Fibroblast of villous mesenchyme (primary cell): ENCODE data around the gene ZFTA. TPM values are rescaled to one million over a fixed set of nuclear protein-coding genes. Genes with fewer than 3 reads are reported as not detected.
A peak's percentile ranks its signal among the peaks of the same experiment; 100 is the strongest.

Source experiments
- DNase-seq: peaks from one replicate; pipeline ENCODE4 v3.0.0-alpha.2; 2010; ENCODE audit warnings: low read depth
- H3K4me3 ChIP-seq: 2 replicates; pipeline ENCODE4 v1.5.1; 2011; ENCODE audit warnings: low read depth, mild to moderate bottlenecking, low read length
- total RNA-seq: library from RNA; depleted of rRNA; stranded (reverse); fragments of >200 nt; gene quantifications from 2 replicates; pipeline ENCODE4 v1.2.3, GENCODE V29; 2012
- TF ChIP-seq, protein P1 (sequence below): IDR thresholded peaks from 2 replicates; pipeline ENCODE4 v1.5.1; 2012; ENCODE audit warnings: low read depth, mild to moderate bottlenecking, low read length; ENCODE audit not compliant: insufficient read depth

ZFTA gene
- total RNA-seq, 1 donor, result 16.0 TPM

DNA sequence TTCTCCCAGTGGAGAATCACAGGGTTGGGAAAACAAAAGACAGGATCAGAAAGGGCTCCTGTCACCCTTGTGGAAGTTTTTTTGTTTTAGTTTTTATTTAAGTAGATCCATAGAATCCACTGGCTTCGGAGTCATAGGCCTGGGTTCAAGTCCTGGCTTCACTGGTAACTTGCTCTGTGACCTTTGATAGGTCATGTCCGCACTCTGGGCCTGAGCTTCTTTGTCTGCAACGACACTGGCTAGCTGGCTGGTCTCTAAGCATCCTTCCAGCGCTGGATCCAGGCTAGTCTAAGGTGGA is 1.4 kb downstream of the ZFTA start:
- no peak for DNase-seq
- H3K4me3 ChIP-seq, result peak overlapping the region; percentile 87
- TF ChIP-seq, protein P1, sequence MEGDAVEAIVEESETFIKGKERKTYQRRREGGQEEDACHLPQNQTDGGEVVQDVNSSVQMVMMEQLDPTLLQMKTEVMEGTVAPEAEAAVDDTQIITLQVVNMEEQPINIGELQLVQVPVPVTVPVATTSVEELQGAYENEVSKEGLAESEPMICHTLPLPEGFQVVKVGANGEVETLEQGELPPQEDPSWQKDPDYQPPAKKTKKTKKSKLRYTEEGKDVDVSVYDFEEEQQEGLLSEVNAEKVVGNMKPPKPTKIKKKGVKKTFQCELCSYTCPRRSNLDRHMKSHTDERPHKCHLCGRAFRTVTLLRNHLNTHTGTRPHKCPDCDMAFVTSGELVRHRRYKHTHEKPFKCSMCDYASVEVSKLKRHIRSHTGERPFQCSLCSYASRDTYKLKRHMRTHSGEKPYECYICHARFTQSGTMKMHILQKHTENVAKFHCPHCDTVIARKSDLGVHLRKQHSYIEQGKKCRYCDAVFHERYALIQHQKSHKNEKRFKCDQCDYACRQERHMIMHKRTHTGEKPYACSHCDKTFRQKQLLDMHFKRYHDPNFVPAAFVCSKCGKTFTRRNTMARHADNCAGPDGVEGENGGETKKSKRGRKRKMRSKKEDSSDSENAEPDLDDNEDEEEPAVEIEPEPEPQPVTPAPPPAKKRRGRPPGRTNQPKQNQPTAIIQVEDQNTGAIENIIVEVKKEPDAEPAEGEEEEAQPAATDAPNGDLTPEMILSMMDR, result no peak

DNA sequence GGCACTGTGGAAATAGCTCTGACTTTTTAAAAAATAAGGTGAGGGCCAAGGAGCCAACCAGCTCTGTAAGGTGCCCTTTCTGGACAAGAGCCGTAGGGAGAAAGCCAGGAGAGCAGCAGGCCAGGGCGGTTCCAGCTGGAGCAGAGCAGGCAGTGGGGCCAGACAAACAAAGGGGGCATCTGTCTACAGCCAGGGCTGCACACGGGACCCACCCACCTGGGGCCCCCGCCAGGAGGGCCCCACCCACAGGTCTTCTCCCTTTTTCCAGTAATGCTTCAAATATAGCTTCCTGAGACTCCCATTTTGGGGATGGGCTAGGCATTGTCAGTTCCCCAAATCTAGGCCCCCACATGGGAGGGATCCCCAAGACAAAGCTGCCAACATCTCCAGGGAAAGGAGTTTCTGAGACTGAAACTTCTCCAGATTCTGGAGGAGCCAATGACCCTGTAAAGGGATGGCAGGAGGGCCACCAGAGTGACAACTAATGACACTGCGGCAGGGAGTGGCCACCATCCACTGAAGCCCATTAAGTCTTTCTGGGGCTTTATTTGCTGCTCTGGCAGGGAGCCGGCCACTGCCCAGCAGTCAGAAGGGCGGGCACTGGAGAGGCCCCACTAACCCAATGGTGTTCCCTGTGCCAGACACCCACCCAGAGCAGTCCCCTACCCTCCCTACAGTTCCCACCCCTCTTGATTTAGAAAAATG is 1.9 kb downstream of the ZFTA start:
- peak overlapping the region; percentile 87 for H3K4me3 ChIP-seq
- TF ChIP-seq, protein P1, result no peak
- no peak for DNase-seq

DNA sequence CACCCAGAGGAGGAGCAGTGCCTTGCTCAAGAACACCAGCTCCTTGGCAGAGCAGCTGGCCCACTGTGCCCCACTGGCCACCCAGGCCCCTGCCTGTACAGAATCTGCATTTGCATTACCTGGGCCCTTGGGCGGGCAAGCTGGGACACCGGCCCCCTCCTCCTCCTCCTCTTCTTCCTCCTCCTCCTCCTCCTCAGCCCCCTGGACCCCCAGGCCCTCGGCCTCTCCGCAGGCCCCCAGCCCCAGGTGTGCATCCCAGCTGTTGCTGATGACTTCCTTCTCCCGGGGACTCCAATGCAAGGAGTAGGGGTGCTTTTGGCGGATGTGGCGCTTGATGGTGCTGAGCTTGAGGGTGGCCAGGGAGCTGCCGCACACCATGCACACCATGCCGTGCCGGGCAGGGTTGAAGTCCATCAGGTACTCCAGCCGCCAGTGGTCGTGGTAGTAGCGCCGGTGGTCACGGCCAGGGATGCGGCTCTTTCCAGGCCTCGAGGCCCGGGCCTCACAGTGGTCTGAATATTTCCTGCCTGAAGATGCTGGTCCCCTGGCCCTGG is 2.8 kb downstream of the ZFTA start:
- TF ChIP-seq, protein P1, result no peak
- no peak overlapping the region for H3K4me3 ChIP-seq
- no peak for DNase-seq

DNA sequence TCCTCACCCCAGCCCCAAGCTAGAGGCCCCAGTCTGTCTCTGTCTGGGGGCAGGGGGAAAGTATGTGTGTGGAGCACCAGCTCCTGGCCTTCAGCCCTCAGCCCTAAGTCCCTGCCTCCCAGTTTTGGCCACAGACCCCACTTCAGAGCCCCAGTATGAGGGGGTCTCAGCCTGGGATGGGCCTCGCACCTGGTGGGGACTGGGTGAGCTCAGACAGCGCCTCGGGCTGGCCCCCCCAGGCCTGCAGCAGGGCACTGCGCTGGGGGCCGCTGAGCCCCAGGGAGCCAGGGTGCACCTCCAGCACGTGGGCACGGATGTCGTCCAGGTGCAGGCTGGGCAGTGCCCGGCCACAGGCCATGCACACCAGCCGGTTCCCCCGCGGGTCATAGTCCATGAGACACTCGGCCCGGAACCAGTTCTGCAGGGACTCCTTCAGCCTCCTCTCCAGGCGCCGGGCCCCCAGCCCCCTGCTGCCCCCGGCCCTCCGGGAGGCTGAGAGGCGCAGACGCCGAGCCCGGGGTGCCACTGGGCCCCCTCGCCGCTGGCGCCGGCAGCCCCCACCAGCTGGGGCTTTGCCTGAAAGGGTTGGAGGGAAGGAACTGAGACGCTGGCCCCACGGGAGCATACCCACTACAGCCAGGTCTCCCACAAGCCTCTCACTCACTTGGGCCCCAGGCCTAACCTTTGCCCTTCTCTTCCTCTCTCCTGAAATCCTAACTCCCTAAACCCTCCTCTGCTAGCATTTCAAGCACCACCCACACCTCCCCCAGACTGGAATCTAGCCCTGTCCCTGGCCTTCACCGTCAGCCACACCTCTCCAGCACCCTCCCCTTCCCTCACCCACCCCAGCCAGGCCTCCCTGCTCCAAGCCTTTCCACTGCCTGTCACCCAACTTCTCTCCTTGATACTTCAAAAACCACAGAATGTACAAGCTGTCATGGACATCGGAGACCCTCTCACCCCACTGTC is 3.6 kb downstream of the ZFTA start:
- TF ChIP-seq, protein P1, result no peak
- peak; percentile 32 for DNase-seq

DNA sequence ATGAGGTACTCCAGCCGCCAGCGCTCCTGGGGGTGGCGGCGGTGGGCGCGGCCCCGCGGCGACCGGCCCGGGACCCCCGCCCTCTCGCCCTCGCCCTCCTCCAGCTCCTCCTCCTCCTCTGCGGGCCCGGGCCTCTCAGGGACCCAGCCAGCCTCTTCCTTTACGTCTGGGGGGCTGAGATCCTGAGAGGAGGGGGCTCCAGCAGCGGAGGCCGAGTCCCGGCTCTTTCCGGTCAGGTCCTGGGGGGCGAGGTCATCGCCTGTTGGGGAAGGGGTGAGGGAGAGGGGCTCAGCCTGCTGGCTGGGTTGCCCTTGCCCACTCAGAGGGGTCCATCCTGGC is 4.3 kb downstream of the ZFTA start:
- TF ChIP-seq, protein P1, result no peak
- DNase-seq, result no peak
- no peak overlapping the region for H3K4me3 ChIP-seq

More for the DNA sequence above, 3.6 kb downstream of the ZFTA start:
- no peak overlapping the region for H3K4me3 ChIP-seq

DNA sequence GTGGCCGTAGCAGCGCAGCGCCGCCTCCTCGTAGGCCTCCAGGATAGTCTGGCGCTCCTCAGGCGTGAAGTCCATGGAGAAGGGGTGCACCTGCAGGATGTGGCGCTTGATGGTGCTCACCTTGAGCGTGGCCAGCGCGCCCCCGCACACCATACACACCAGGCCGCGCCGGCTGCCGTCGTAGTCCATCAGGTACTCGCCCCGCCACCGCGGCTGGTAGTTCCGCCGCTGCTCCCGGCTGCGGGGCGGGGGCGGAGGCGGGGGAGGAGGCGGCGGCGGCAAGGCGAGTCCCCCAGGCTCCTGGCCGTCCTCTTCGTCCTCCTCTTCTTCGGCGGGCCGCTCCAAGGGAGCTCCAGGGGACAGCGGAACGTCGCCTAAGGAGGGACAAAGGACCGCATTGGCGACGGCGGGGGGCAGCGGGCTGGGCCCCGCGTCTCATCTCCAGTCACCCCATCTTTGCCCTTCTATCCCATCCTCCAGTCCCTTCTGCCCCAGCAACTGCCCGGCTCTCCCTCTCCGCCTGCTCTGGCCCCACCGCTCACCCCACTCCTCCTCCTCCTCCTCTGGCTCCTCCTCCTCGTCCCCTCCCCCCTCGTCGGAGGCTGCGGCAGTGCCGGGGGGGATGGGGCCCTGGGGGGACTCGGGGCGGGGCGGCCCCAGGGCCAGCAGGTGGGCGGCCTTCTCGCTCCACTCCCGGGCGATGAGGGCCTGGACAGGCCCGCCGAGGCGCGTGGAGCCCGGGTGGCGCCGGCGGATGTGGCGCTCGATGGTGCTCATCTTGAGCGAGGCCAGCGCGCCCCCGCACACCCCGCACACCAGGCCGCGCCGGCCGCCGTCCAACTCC is 4.9 kb downstream of the ZFTA start:
- peak overlapping the region; percentile 30 for H3K4me3 ChIP-seq
- DNase-seq, result no peak

More for the DNA sequence above, 4.9 kb downstream of the ZFTA start:
- TF ChIP-seq, protein P1, result no peak
